Measurements from ENCODE around the gene ZNF800. TPM values are rescaled to one million over a fixed set of nuclear protein-coding genes. Genes with fewer than 3 reads are reported as not detected.
A peak's percentile ranks its signal among the peaks of the same experiment; 100 is the strongest.

Gene ZNF800
- total RNA-seq, 1 donor from 2014 or later = 13.0 TPM

DNA sequence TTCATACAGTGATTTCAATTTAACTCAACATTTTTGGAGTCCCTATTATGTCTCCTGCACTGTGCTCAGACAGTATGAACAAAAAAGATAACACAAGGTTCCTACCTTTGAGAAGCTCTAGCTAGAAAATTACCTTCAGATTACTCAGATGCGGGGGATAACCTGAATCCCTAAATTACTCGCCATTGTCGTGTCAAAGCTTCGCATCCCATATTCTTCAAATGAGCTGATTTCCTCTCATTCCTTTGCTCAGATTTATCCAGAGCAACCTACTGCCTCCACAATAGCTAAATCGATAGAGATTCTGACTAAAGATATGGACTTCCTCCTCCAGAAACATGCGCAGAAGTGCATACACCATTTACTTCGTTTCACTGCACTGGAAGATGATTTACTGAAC, 42.6 kb downstream of the ZNF800 start:
- no peak for DNase-seq (ENCODE audit: low spot score)
- ATAC-seq = no peak

DNA sequence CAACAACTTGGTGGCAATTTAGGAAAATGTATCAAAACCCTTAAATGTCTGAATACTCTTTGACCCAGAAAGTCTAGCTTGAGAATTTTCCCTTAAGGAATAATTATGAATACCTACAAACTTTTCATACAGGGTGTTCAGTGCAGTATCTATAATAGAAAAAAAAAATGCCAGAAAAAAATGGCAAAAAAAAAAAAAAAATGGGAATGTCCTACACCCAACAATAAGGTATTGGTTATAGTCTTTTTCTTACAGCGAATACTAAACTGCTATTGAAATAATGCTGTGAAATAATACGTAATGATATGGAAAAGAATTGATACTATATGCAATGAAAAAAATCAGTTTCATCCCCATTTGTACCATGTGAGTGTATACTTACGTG, 44.3 kb downstream of the ZNF800 start:
- DNase-seq (ENCODE audit: low spot score) (no peak), ATAC-seq (no peak)

DNA sequence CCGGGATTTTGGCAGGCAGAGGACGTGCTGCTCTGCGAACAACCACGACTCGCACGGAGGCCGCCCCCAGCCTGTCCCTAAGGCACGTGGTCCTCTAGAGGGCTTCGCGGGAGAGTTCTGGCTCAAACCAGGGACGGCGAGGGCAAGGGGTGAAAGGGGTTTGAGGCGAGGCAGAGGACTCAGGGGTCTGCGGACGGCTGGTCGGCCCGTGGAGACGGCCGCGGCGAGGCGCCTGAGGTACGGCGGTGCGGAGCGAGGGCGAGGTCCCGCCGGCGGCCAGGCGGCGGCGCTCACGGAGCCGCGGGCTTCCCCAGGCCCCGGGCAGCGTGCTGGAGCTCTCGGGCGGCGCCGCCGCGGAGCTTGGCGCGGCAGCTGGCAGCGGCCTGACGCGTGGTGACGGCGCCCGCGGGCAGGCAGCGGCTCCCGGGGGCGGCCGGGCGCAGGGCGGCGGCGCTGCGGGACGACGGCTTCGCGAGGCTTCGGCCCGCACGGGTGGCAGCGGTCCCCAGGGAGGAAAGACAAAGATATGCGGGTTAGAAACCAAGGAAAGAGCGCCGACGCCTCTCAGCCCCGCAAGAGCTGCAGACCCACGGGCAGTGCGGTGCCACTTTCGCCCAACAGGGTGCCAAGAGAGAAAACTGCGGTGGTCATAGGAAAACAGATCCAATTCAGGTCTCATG, 44.8 kb downstream of the ZNF800 start:
- DNase-seq (ENCODE audit: low spot score) (peak; percentile 77), ATAC-seq (peak; percentile 99)

DNA sequence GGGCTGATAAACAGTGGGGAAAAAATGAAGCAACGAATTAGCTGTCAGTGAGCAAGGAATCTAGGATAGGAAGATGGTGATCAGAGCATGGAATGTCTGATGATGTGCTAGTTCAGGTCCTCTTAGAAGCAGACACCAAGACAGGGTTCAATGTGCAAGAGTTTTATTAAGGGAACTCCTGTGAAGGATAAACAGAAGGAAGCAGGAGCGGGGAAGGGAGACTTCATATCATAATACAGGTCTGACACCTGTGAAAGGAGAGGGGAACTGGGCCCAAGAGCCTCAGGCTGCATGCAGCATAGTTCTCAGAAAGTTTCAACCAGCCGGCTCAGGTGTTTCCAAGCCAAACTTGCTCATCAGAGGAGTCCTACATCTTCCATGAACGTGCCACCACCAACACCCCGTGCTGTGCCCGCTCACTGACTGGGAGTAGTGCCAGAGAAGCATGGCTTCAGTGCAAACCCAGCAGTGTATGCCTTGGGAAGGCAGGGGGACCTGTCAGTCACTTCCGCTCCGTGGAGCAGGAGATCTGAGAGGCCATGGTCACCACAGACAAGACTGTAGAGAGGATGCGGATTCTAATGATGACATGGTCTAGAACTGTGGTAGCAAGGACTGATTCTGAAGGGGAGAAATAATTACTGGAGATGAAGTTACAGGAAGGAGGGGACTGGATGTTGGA, 45.8 kb downstream of the ZNF800 start:
- ATAC-seq (no peak), DNase-seq (ENCODE audit: low spot score) (no peak)

DNA sequence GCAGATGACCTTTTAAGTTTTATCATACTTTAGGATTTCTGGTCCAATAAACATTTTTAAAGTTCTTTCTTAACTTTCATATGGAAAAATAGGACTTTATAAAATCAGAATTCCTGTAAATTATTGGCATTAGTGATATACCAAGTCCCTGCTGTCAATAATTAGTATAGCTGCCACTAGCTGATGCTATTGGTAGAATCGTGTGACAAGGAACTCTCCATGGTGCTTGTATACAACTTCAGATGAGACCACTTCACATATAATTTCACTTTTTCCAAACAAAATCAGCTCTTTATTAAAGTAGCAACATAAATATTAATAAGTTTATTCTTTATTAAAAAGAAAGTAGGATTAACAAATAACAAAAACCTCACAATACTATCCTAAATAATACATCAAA, 49.9 kb downstream of the ZNF800 start:
- ATAC-seq (no peak), DNase-seq (ENCODE audit: low spot score) (no peak)

DNA sequence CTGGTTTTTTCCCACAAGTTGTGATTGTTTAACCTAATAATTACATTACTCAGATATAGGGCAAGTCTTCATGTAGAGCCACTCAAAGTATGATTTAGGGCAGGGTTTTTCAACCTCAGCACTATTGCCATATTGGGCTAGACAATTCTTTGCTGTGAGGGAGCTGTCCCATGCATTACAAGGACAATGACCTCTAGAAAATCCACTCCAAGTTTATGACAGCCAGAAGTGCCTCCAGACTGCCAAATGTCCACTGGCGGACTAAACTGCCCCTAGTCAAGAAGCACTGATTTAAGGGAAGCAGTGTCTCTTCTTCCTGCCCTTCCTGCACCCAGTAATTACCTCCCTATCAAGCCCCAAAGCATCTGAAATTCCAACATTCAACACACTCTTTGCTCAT, 54.4 kb downstream of the ZNF800 start:
- no peak for ATAC-seq
- no peak for DNase-seq (ENCODE audit: low spot score)

DNA sequence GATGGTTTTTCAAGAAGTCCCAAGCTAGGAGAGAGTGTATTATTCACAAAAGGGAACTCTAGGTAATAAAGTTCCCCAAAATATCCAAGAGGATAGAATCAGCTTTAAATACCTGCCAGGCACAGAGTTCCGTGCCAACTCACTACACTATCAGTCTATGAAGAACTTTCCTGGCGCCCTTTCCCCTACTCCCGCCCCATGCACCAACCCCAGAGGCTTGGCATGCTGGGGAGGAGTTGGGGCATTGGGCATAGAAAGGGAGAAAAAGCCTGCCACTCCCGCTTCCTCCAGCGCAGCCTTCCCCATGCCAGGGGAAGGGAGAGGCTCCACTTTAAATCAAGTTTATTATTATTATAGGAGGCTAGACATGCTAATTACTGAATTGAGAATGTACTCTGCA, 54.9 kb downstream of the ZNF800 start:
- no peak for DNase-seq (ENCODE audit: low spot score)
- ATAC-seq = no peak

DNA sequence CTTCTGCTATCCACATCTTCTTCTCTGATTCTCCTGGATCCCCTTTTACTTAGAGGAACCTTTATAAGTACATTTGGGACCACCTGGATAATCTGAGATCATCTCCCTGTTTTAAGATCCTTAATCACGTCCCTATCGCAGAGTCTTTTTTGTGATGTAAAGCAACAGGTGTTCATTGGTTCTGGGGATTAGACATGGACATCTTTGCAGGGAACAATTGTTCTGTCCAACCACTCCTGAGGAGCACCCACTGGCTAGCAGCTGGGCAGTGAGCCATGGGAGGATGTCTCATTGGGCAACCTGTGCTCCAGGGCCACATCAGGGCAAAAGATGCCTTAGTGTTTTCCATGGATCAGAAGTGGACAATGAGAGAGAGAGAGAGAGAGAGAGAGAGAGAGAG, 56.0 kb downstream of the ZNF800 start:
- DNase-seq (ENCODE audit: low spot score) (no peak), ATAC-seq (no peak)

DNA sequence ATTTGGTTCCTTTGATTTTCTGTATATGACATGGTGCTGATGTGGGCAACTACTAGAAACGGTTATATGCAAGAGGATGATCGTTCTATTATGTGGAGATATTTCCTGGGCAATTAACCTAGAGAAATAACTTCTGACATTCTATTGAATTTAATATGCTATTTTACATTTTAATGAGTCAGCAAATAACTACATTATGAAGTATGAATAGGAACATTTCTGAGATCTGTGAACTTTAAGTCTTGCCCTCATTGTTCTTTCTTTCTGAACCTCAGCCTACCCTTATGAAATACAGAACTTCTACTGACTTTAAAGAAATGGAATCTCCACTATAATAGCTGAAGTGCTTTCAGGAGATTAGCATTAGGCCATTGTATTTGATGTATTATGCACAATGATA, 59.6 kb downstream of the ZNF800 start:
- no peak for DNase-seq (ENCODE audit: low spot score)
- ATAC-seq = no peak

DNA sequence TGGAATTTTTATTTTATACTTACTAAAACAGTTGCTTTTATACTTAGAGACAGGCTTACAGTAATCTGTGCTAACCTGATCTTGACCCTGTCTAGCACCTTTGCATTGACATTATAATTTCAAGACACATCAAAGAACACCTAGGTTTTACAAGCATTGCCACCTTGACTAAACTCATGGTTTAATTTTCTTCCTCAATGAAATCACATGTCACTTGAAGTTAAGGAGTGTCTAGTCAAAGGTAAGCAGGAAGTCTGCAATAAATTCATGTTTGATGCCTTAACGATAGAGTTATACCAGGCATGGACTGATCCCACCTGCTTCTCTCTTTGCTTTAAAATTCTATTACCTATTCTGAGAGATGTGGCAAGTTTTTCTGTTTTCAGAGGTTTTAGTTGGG, 62.4 kb downstream of the ZNF800 start:
- ATAC-seq (no peak), DNase-seq (ENCODE audit: low spot score) (no peak)

DNA sequence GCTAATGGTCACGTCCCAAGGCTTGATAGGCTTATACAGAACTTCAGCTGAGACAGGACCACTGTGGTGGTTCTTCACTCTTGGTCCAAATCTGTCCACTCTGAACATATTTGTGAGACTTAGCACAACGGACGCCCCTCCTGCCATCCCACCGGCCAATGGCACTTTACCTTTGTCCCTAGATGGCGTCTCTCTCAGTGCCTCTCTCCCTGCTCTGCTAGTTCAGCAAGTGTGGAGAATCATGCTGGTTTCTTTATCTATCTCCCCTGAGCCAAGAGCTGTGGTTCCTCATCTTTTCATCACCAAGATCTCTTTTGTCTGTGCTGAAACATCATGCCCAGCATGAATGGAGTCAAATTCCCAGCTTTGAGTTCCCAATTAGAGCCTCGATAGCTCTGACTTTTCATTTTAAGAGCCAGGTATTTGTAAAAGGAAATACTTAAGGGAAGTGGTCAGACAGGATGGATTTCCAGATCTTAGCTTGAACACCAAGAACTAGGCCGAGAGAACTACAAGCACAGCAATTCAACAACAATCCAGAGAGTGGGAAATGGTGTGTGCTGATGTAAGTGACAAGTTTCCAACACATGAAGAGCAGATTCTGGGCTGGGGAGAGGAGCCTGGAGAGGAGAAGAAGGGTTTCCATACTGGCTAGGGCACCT, 69.5 kb downstream of the ZNF800 start:
- ATAC-seq = no peak

DNA sequence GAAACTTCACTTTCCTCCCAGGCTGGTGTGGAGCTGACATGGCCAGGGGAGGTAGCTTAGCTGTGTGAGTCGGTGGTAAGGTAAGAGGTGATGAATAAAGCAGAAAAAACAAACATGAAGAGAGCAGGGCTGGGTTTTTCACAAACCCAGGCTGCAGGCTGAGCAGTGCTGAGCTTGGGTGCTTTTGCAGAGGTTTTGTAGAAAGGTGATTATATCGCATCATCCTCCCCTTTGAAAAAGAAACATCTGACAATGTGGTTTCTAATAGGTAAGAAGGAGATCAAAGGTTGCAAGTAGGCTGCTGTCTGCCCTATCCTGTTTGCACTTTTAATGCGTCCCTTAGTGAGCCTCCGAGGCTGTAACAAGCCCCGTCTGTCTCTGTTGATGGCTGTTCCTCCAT, 70.2 kb downstream of the ZNF800 start:
- no peak for DNase-seq (ENCODE audit: low spot score)
- ATAC-seq = no peak

More for the DNA sequence above, 69.5 kb downstream of the ZNF800 start:
- DNase-seq (ENCODE audit: low spot score) = no peak

DNA sequence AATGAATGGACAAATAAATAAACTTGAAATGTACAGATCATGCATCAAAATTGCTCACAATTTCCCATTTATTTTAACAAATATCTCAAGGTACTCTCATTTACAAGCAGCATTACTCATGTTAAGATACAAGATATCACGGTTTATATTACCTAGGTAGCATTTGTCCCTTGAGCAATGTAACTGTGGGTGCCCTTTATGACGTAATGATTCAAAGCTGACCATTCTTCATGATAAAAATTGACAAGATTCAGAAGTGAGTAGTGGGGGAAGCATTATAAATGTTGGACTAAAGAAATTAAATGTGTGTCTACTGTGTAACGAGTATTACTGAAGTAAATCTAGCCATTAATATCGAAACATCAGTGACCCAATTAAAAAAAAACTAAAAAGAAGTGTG, 71.5 kb downstream of the ZNF800 start:
- ATAC-seq (no peak), DNase-seq (ENCODE audit: low spot score) (no peak)

Other genes starting within 250 kb of the ZNF800 start
- 6.7 TPM for gene GRM8, start 139.8 kb downstream of the ZNF800 start, total RNA-seq
- gene GCC1, start 192.9 kb upstream of the ZNF800 start, total RNA-seq = 10.2 TPM
- gene ARF5, start 195.7 kb upstream of the ZNF800 start, total RNA-seq = 51.9 TPM
- gene FSCN3, start 201.0 kb upstream of the ZNF800 start, total RNA-seq = 0.88 TPM
- gene PAX4, start 225.4 kb upstream of the ZNF800 start, total RNA-seq = not detected